Measurements from ENCODE around the gene SACS.
A peak's percentile ranks its signal among the peaks of the same experiment; 100 is the strongest.

Gene SACS

GRCh38 chr13:23352161-23352560 lies 81.3 kb downstream of the SACS start:
- H3K27ac ChIP-seq = no peak overlapping the region
- TF ChIP-seq, protein P1, sequence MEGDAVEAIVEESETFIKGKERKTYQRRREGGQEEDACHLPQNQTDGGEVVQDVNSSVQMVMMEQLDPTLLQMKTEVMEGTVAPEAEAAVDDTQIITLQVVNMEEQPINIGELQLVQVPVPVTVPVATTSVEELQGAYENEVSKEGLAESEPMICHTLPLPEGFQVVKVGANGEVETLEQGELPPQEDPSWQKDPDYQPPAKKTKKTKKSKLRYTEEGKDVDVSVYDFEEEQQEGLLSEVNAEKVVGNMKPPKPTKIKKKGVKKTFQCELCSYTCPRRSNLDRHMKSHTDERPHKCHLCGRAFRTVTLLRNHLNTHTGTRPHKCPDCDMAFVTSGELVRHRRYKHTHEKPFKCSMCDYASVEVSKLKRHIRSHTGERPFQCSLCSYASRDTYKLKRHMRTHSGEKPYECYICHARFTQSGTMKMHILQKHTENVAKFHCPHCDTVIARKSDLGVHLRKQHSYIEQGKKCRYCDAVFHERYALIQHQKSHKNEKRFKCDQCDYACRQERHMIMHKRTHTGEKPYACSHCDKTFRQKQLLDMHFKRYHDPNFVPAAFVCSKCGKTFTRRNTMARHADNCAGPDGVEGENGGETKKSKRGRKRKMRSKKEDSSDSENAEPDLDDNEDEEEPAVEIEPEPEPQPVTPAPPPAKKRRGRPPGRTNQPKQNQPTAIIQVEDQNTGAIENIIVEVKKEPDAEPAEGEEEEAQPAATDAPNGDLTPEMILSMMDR (conservative IDR thresholded peaks at IDR 0.05) = no peak

GRCh38 chr13:23350009-23350408 lies 83.5 kb downstream of the SACS start:
- TF ChIP-seq, protein P1 (conservative IDR thresholded peaks at IDR 0.05) = no peak
- H3K27ac ChIP-seq = no peak overlapping the region

DNA sequence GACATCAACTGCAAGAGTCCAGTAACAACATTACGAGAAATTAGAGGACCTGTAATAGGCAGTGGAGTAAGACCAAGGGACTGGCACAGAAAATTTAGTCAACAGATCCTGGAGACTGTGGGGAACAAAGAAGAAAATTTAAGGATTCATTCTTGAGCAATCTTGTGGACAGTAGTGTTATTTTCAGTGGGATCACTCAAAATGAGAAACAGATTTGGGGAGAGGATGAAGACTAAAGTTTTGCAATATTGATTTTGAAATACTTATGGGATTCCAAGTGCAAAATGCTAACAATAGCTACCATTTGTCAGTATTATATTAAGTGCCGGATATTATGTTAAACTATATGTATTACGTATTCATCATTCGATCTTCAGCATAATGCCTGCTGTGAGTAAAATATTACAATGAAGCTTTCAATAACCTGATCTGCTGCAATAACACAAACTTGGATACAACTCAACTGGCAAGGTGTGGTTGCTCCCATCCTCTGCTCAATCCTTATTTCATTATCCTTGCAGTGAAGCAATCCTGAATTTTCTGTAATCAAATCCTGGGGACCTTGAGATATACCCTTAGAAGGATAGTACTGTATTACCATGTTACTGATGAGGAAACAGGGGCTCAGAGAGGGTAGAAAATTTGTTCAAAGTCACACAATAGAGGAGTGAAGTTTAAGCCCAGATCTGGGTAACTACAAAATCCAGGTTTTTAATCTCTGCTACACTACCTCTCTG lies 84.2 kb downstream of the SACS start:
- H3K27ac ChIP-seq = no peak overlapping the region
- TF ChIP-seq, protein P1 (conservative IDR thresholded peaks at IDR 0.05) = no peak

- TF ChIP-seq, protein P1 (conservative IDR thresholded peaks at IDR 0.05) = 0 out of 2 replicates have a peak, but pooled peaks have one; percentile 8
- H3K27ac ChIP-seq = no peak overlapping the region
These were observed 85.0 kb downstream of the SACS start for GRCh38 chr13:23348262-23349127.

DNA sequence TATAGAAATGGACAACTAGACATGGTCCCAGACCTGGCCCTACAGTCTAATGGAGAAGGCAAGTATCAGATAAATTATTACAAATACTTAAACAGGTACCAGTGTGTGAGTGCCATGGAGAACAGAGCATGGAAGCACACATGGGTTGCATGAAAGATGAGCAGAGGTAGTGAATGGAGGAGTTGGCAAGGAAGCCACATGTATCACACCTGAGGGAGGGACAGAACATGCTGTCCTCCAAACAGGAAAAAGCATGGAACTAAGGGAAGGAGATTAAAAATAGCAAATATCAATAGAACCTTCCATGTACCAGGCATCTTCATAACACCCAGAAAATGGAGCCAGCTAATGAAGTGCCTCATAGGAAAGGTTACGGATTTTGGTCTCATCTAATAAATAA lies 85.9 kb downstream of the SACS start:
- no peak overlapping the region for H3K27ac ChIP-seq
- TF ChIP-seq, protein P1 (conservative IDR thresholded peaks at IDR 0.05) = no peak

DNA sequence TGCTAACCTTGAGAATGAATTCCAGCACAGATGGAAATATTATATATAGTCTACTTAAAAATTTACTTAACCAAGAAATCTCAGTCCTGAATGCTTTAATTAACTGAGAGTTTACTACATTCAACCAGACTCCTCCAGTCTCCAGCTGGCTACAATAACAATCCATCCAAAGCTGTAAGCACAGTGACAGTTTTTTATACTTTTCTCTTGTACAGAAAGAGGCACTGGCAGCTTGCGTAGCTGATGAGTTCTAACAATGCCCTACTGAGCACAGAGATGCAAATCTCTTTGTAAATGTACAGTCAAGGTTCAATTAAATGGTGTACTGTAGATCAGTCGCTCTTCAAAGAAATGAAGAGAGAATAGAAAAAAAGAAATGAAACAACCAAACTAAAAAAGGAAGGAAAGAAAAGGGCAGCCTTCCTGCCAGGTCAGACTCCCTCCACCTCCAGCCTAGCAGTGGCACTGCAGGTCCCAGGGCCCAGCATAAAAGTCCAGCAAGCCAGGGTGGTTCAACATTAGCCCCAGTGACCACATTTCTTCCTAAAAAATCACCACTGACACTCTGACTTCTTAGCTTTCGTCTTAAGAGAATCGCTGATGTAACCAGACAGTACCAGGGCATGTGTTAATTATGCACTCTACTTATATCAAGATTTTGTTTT lies 88.4 kb downstream of the SACS start:
- H3K27ac ChIP-seq = no peak overlapping the region
- TF ChIP-seq, protein P1 (conservative IDR thresholded peaks at IDR 0.05) = no peak

DNA sequence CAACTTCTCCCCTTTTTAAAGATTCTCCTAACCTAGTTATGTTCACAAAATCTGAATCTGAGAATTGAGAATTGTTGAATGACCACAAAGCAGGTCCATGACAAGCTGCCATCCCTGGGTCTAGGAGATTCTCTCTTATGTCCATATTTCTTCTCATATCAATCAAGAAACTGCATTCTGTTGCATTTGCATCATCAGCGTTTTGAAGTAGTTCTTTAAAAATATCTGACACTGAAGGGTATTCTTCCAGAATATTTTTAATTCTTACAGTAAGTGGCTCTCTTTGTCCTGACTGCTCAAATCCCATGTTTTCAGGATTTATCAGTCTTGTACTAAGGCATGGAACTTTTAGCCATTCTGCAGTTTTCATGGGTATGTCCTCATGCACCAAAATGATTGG lies 94.3 kb downstream of the SACS start:
- TF ChIP-seq, protein P1 (conservative IDR thresholded peaks at IDR 0.05) = no peak
- H3K27ac ChIP-seq = no peak overlapping the region

Measured in VCaP (cell line).